Caco-2 (cell line): ENCODE data around the gene BICRAL. TPM values are rescaled to one million over a fixed set of nuclear protein-coding genes. Genes with fewer than 3 reads are reported as not detected.
"Not testable (repeated sequence)": the region's sequence is repeated elsewhere in the genome, so short reads cannot be mapped to it uniquely, and the experiment has no call there.

ENCODE experiments used
- BruUV-seq: library from RNA; stranded (reverse); fragments of 400-500 nt; replicated peaks from 2 replicates; lab custom pipeline; 2021; lab: Mats Ljungman, UMichigan
- CTCF ChIA-PET: fragments of 300-600 bp; sonication (Branson Sonifier 250); formaldehyde crosslinking; loops from one replicate; lab custom pipeline; 2022; ENCODE audit warnings: antibody characterized with exemption; lab: Charles Lee
- POLR2A ChIA-PET: fragments of 300-600 bp; sonication (Branson Sonifier 250); formaldehyde crosslinking; loops from one replicate; lab custom pipeline; 2022; ENCODE audit warnings: antibody characterized with exemption; lab: Charles Lee
- DNase-seq, 2 experiments: peaks; one replicate each; pipeline versions ENCODE4 v3.0.0 to v3.0.0-alpha.2; 2020 to 2022
- H3K27me3 ChIP-seq: replicated peaks from 2 replicates; pipeline ENCODE4 v1.6.0; 2011; ENCODE audit warnings: low read length; ENCODE audit not compliant: control insufficient read depth, insufficient read depth
- H3K36me3 ChIP-seq: 2 replicates; pipeline ENCODE4 v1.5.1; 2011; ENCODE audit warnings: low read length; ENCODE audit not compliant: control insufficient read depth, insufficient read depth
- H3K4me1 ChIP-seq: fragments of 250-450 bp; sonication (Bioruptor Pico); 2 replicates; pipeline ENCODE4 v1.5.1; 2020; ENCODE audit warnings: mild to moderate bottlenecking
- H3K4me3 ChIP-seq: 2 replicates; pipeline ENCODE4 v1.5.1; 2011; ENCODE audit warnings: low read depth, mild to moderate bottlenecking, control low read depth, low read length
- H3K9me3 ChIP-seq: fragments of 250-450 bp; sonication (Bioruptor Pico); 2 replicates; pipeline ENCODE4 v1.5.1; 2020; ENCODE audit warnings: mild to moderate bottlenecking, moderate library complexity
- H3K27ac Mint-ChIP-seq: one replicate; pipeline ENCODE4 v1.8.0; 2022; ENCODE audit warnings: mixed read lengths; ENCODE audit not compliant: unreplicated experiment
- H3K27me3 Mint-ChIP-seq: one replicate; pipeline ENCODE4 v1.8.0; 2022; ENCODE audit warnings: mixed read lengths; ENCODE audit not compliant: insufficient read depth, unreplicated experiment
- H3K36me3 Mint-ChIP-seq: one replicate; pipeline ENCODE4 v1.8.0; 2022; ENCODE audit warnings: mild to moderate bottlenecking, mixed read lengths; ENCODE audit not compliant: insufficient read depth, unreplicated experiment
- H3K4me1 Mint-ChIP-seq: one replicate; pipeline ENCODE4 v1.8.0; 2022; ENCODE audit warnings: low read depth, mixed read lengths; ENCODE audit not compliant: unreplicated experiment
- H3K4me3 Mint-ChIP-seq: one replicate; pipeline ENCODE4 v1.8.0; 2022; ENCODE audit warnings: mild to moderate bottlenecking, moderate library complexity, mixed read lengths; ENCODE audit not compliant: unreplicated experiment
- H3K9me3 Mint-ChIP-seq: one replicate; pipeline ENCODE4 v1.8.0; 2022; ENCODE audit warnings: mixed read lengths; ENCODE audit not compliant: unreplicated experiment
- CTCF ChIP-seq, 2 experiments: fragments of 200-600 bp in 1 of 2; IDR thresholded peaks; 1 replicate in 1 of 2; 2 replicates in 1 of 2; pipeline versions ENCODE4 v1.5.1 to v1.8.0; 2011 to 2022; ENCODE audit warnings: antibody characterized with exemption in 1 of 2, control low read depth in 1 of 2, inconsistent platforms in 1 of 2, low read depth in 1 of 2, low read length in 1 of 2, mild to moderate bottlenecking in 1 of 2, moderate library complexity in 1 of 2; ENCODE audit not compliant: insufficient read depth in 1 of 2, severe bottlenecking in 1 of 2, unreplicated experiment in 1 of 2
- intact Hi-C: fragments of 100-400 bp; cut with micrococcal nuclease; formaldehyde crosslinking; loops from one replicate; pipeline ENCODE4 v1.10.0; 2022; ENCODE audit not compliant: unreplicated experiment
- total RNA-seq: library from RNA; stranded (reverse); gene quantifications from 2 replicates; pipeline ENCODE4 v1.2.3, GENCODE V29; 2022

BICRAL gene
- total RNA-seq, 1 experiment from 2014 or later = 5.3 TPM

GRCh38 chr6:42791706-42792320 lies 10.0 kb downstream of the BICRAL start:
- Mint-ChIP-seq H3K36me3 (peaks cover 19% of the 10 kb centered on the region), H3K4me1 (peaks cover 23% of the 10 kb centered on the region), H3K4me3 (no peak overlapping the region), H3K27ac (no peak overlapping the region), H3K9me3 (no peaks in the 10 kb centered on the region), H3K27me3 (no peaks in the 10 kb centered on the region)
- Histone ChIP-seq H3K4me1 (no peaks in the 10 kb centered on the region), H3K4me3 (no peak overlapping the region), H3K9me3 (no peaks in the 10 kb centered on the region), H3K27me3 (no peaks in the 10 kb centered on the region), H3K36me3 (no peaks in the 10 kb centered on the region)
- BruUV-seq = no TSS peak
- no peak for TF ChIP-seq CTCF (IDR thresholded peaks at IDR 0.05; ENCODE audit: insufficient read depth in 1 of 2, low read depth in 1 of 2, low read length in 1 of 2, severe bottlenecking in 1 of 2, unreplicated experiment in 1 of 2)
- ChIA-PET POLR2A (interaction anchor here (1.0 kb wide), 1 partner anchor 10 kb away, joined by 10 read pairs; the partner anchor contains the start of gene BICRAL), CTCF (no interaction called here)
- DNase-seq = no peak
- intact Hi-C loops = no loop called here

- Mint-ChIP-seq H3K4me3 (no peak overlapping the region), H3K36me3 (peaks cover under 1% of the 10 kb centered on the region), H3K27ac (no peak overlapping the region), H3K9me3 (no peaks in the 10 kb centered on the region), H3K4me1 (peaks cover 9% of the 10 kb centered on the region), H3K27me3 (no peaks in the 10 kb centered on the region)
- ChIA-PET CTCF (no interaction called here), POLR2A (no interaction called here)
- no TSS peak for BruUV-seq
- intact Hi-C loops = no loop called here
- Histone ChIP-seq H3K4me1 (no peaks in the 10 kb centered on the region), H3K9me3 (no peaks in the 10 kb centered on the region), H3K36me3 (no peaks in the 10 kb centered on the region), H3K27me3 (no peaks in the 10 kb centered on the region), H3K4me3 (no peak overlapping the region)
- TF ChIP-seq CTCF (IDR thresholded peaks at IDR 0.05; ENCODE audit: insufficient read depth in 1 of 2, low read depth in 1 of 2, low read length in 1 of 2, severe bottlenecking in 1 of 2, unreplicated experiment in 1 of 2) = no peak
- no peak for DNase-seq
Observed at GRCh38 chr6:42795651-42796050, 13.8 kb downstream of the BICRAL start.

GRCh38 chr6:42796171-42796570 lies 14.3 kb downstream of the BICRAL start:
- H3K27ac Mint-ChIP-seq = no peak overlapping the region
- no peaks in the 10 kb centered on the region for H3K4me1 ChIP-seq
- H3K9me3 ChIP-seq = no peaks in the 10 kb centered on the region
- no peaks in the 10 kb centered on the region for H3K27me3 ChIP-seq
- no peaks in the 10 kb centered on the region for H3K27me3 Mint-ChIP-seq
- BruUV-seq = no TSS peak
- no peak for TF ChIP-seq CTCF (IDR thresholded peaks at IDR 0.05; ENCODE audit: insufficient read depth in 1 of 2, low read depth in 1 of 2, low read length in 1 of 2, severe bottlenecking in 1 of 2, unreplicated experiment in 1 of 2)
- H3K4me3 Mint-ChIP-seq = no peak overlapping the region
- ChIA-PET POLR2A (no interaction called here), CTCF (interaction anchor here (0.7 kb wide), 1 partner anchor 63 kb away, joined by 6 read pairs; no protein-coding TSS in a partner anchor)
- H3K4me3 ChIP-seq = no peak overlapping the region
- H3K9me3 Mint-ChIP-seq = no peaks in the 10 kb centered on the region
- intact Hi-C loops = no loop called here
- H3K36me3 Mint-ChIP-seq = no peaks in the 10 kb centered on the region
- no peak for DNase-seq
- H3K36me3 ChIP-seq = no peaks in the 10 kb centered on the region
- peaks cover 6% of the 10 kb centered on the region for H3K4me1 Mint-ChIP-seq

- not testable (repeated sequence) for H3K9me3 Mint-ChIP-seq, BruUV-seq
Observed at GRCh38 chr6:42797696-42798095, 15.8 kb downstream of the BICRAL start.

More at GRCh38 chr6:42797696-42798095, 15.8 kb downstream of the BICRAL start:
- H3K27ac Mint-ChIP-seq, H3K4me1 Mint-ChIP-seq, H3K27me3 ChIP-seq, intact Hi-C loops, H3K36me3 Mint-ChIP-seq, POLR2A ChIA-PET, H3K27me3 Mint-ChIP-seq, H3K9me3 ChIP-seq, H3K4me3 ChIP-seq, H3K4me1 ChIP-seq, H3K4me3 Mint-ChIP-seq, DNase-seq, H3K36me3 ChIP-seq: not testable (repeated sequence)
- CTCF ChIA-PET = interaction anchor here (0.6 kb wide), 1 partner anchor 82 kb away, joined by 3 read pairs; no protein-coding TSS in a partner anchor
